GM21723 (cell line): Measurements from ENCODE around the gene DOCK10.
A peak's percentile ranks its signal among the peaks of the same experiment; 100 is the strongest.

Experiments used
- ATAC-seq: cut with Tn5 transposase; IDR thresholded peaks from one replicate; pipeline ENCODE4 v1.9.1; 2021; ENCODE audit warnings: mild to moderate bottlenecking, moderate library complexity; ENCODE audit not compliant: unreplicated experiment

DOCK10 gene

GRCh38 chr2:225042800-225043167, 516 bp upstream of the DOCK10 start:
- ATAC-seq = no peak

- peak; percentile 66 for ATAC-seq
Measured at GRCh38 chr2:225041207-225041850, 939 bp downstream of the DOCK10 start.

GRCh38 chr2:225040856-225041206, 1.4 kb downstream of the DOCK10 start:
- ATAC-seq = peak; percentile 21

DNA sequence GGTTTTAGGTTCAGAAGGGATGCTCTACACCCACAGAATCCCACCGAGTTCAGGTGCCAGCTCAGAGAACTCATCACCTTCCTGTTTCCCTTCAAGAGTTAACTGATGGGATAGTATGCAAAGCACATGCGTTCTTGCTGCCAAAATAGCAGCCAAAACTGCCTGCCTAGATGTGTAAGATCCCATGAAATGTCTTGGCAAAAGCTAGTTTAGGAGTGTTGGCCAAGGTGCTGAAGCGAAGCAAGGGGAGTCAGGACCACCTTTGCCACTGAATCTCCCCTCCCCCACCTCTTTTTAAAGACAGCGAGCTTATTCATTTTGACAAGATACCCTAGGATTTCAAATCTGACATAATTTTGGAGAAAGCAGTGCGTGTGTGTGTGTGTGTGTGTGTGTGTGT, 2.1 kb downstream of the DOCK10 start:
- no peak for ATAC-seq

- no peak for ATAC-seq
Measured at GRCh38 chr2:225038231-225038523, 4.1 kb downstream of the DOCK10 start.

DNA sequence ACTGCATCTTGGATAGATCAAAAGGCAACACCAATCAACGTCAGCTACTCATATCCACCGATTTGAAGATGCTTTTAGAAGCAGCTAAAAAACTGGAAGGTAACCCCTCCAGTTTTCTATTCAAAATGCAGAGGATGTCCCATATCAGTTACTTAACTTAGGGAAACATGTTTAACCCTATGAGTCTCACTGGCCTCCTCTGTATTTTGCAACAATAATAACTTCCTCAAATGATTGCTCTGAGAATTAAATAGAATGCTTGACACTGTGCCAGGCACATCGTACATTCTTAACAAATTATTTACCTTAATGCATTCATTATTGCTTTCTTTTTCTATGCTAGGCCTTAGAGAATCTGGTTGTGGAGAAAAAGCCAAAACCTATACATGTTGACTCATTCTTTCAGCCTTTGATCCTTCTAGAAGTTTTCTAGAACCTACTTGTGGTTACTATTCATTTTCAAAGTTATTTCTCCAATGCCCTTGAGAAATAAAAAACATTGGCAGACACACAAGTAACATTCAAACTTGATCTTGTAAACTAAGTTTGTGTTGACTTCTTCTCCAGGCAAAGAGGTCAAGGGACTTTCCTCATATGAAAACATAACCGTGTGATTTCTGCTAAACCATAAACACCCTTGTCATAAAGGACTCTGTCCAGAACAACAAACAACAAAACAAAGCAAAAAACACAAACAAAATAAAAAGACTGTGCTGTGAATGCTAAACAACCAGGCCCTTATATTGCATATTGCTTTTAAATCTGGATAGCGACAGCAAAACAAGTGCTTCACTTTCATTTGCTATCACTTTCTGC, 4.6 kb downstream of the DOCK10 start:
- ATAC-seq = no peak

GRCh38 chr2:225036431-225036830, 5.8 kb downstream of the DOCK10 start:
- ATAC-seq = no peak

GRCh38 chr2:225033440-225034318, 8.6 kb downstream of the DOCK10 start:
- no peak for ATAC-seq

DNA sequence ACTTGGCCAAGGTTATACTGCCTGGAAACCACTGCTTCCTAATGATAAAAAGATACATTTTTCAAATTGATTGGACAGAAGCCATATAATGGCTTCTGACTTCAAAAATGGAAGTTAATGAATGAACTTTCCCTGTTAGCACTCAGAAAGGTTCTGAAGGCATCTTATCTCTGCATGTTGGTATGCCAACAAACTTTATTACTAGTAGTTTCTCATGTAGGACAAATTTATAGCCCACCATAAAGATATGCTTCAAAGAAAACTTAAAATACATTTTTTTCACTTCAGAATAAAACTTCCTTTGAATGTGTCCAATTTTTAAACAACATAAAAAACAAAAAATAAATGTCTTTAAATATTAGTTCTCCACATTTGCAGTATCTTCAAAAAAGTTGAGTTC, 10.0 kb downstream of the DOCK10 start:
- no peak for ATAC-seq

- ATAC-seq = peak; percentile 57
Measured at GRCh38 chr2:225031599-225031998, 10.7 kb downstream of the DOCK10 start.

GRCh38 chr2:225030893-225031292, 11.4 kb downstream of the DOCK10 start:
- ATAC-seq = no peak

DNA sequence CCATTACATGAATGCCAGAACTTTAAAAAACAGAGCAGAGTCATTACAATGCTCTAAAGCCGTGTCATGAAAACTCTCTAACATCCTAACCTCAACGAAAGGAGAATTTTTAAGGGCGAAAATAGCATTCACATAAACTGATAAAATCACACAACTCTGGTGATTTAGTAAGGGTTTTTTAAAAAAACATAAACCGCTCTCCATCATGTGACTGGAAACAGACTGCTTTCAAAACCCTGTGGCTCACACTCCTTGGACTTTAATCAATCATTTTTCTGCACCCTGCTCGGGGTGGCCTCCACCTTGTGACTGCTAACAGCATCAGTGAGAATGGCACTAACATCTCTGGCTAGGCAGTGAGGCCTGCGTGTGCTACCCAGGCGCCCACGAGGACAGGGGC, 12.1 kb downstream of the DOCK10 start:
- no peak for ATAC-seq

DNA sequence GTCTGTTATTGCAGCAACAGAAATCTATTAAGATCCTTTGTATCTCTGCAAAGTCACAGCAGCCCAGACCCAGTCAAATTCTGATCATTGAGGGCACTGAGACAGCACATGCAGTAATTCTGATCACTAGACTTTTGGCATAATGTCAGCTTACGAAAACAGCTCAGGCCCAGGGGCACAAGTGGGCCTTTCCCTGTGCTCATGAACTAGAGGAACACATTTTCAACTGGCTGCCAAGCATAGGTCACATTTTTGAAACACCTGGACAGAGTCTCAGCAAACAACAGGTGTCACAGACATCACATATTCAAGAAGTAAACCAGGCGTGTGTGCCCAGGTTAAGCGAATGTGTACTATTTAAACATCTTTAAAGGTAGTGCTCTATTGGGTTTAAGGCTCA, 13.7 kb downstream of the DOCK10 start:
- ATAC-seq = no peak

DNA sequence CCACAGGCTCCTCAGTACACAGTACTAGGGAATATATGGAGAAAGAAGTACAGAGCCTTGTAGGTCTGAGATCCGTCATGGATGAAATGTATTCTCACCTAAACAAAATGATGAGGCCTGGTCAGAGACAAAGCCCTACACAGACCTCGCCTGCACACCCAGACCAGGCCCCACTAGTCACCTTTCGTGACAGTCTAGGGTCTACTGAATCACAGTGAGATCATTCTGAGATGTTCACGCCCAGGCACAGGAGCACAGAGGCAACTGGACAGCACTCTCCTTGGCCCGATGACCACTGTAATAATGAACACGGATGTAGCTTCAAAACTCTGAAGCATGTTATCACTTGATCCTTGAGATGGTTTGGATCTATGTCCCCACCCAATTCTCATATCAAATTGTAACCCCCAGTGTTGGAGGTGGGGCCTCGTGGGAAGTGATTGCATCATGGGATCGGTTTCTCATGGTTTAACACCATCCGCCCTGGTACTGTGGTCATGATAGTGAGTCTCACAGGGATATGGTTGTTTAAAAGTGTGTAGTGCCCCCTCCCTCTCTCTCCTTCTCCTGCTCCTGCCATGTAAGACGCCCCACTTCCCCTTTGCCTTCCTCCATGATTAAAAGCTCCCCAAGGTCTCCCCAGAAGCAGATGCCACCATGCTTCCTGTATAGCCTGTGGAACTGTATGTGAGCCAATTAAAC, 15.1 kb downstream of the DOCK10 start:
- no peak for ATAC-seq

- ATAC-seq = no peak
Measured at GRCh38 chr2:225025917-225026571, 16.2 kb downstream of the DOCK10 start.

DNA sequence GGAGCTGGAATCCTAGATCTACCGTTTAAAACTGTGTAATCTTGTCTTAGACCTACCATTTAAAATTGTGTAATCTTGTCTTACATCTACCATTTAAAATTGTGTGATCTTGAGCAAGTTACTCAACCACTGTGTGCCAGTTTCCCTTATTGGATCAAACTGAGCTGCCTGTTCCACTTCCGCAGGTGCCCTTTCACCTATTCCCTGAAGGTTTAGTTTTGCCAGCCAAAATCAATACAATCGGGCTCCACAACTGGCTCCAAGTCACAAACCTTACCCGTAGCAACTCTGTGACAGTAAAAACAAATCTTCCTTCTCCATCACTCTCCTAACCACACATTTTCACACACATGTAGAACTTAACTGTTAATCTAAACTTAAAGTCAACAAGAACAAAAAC, 20.1 kb downstream of the DOCK10 start:
- no peak for ATAC-seq

DNA sequence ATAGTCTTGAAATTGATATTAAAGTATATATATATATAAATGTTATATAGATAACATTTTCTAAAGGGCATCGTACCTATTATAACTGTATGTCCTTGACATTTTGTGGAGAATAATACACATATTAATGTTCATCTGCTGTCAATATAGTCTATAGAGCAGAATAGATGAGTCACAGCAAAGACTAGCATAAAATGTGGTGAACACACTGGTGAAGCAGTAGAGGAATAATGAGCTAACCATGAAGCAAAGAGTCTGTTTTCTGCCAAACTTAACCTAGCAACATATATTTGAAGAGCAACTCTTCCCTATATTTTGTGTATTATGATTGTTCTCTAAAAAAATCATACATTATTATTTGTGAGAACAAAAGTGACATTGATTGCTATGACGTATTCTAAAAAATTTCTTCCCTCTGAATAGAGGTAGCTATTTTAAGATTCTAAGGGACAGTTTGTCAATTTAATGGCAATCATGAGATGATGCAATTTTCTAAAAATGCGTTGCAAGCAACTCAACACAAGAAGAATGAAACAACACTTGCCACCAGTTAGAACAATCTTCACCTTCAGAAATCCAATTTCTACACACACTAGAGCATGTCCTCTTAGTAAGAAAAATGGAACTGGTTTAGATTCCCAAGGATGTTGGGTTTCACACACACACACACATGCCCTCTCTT, 22.0 kb downstream of the DOCK10 start:
- ATAC-seq = no peak

- no peak for ATAC-seq
Measured at GRCh38 chr2:225019105-225019504, 23.2 kb downstream of the DOCK10 start.

GRCh38 chr2:225017713-225018112, 24.6 kb downstream of the DOCK10 start:
- no peak for ATAC-seq

DNA sequence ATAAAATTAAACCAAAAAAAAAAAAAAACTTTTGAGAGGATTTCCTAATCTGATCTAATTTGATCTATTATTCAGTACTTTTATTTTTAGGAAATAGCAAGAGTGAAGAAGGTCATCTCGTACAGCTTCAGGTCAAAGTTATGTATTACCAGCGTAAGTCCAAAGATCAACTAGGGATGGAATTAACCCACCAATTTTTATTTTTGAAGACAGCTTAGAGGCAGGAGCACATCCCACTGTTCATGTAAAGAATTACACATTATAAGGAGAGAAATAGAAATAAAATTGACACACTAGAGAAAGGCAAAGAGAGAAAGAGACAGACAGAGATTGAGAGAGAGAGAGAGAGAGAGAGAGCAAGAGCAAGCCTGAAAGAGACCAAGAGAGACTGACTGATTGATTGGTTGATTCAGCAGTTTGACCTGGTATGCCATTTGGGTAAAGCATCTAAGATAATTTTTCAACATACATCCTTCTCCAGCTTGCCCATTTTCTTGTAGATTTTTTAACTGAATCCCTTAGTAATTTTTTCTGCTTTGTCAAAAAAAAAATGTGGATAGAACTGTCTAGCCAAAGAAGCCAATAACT, 25.1 kb downstream of the DOCK10 start:
- ATAC-seq = no peak
